GM21576 (cell line): ENCODE measurements around the gene RYK.

Experiments
- ATAC-seq: cut with Tn5 transposase; IDR thresholded peaks from one replicate; pipeline ENCODE4 v1.9.1; 2021; ENCODE audit warnings: mild to moderate bottlenecking, moderate library complexity; ENCODE audit not compliant: unreplicated experiment

RYK gene

GRCh38 chr3:134155446-134155845 lies 95.2 kb downstream of the RYK start:
- no peak for ATAC-seq

GRCh38 chr3:134153761-134154160 lies 96.9 kb downstream of the RYK start:
- ATAC-seq: no peak

DNA sequence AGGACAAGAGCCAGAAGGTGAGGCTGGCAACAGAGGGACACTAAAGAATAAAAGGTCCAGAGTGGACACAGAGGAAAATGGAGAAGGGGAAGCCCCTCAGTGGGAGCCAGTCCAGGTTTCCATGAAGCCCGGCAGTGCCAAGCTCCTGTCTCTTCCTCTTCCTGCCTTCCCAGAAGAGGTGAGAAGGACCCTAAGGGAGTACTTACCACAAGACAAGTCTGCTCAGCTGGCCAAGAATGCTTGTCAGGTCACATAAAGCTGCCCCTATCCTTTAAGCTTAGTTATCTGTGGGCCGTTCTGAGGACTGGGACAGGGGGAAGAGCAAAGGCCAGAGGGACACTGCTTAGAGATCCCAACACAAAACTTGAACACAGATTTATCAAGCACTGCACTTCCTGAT lies 100.2 kb downstream of the RYK start:
- ATAC-seq: no peak

GRCh38 chr3:134149286-134149685 lies 101.4 kb downstream of the RYK start:
- no peak for ATAC-seq

- ATAC-seq: no peak
Observed at GRCh38 chr3:134148534-134148933, 102.1 kb downstream of the RYK start.

DNA sequence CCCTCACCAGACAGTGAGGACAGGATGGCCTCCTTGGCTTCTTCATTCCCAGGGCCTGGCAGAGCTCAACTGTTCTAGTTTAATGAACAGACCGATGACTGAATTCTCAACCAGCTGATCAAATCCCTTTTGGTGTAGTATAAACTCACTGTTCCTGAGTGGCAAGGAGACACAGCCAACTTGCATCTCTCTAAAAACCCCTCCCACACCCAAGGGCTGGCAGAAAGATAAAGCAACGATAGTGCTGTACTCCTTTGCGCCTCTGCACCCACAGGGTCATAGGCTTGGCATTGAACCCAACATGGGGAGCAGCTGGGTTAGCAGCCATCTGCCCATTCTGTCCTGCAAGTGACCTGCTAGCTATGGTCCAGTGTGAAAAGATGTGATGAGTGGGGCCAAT lies 103.2 kb downstream of the RYK start:
- no peak for ATAC-seq

DNA sequence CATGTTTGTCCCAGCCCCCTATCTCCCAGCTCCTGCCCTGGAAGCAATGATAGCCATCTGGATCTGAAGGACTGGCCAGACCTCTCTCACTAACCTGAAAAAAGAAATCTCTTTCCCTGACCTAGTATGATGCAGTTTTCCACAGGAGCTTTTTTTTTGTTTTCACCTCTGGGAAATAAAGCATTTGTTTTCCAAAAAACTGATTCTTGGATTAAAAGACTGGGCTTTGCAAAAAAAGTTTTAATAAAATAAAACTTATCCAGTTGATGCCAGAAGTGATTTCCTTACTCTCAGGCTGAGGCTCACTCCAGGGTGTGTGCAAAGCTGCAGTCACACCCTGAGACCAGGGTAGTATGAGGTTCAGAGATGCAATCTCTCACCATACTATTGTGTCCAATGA lies 104.0 kb downstream of the RYK start:
- ATAC-seq: no peak

DNA sequence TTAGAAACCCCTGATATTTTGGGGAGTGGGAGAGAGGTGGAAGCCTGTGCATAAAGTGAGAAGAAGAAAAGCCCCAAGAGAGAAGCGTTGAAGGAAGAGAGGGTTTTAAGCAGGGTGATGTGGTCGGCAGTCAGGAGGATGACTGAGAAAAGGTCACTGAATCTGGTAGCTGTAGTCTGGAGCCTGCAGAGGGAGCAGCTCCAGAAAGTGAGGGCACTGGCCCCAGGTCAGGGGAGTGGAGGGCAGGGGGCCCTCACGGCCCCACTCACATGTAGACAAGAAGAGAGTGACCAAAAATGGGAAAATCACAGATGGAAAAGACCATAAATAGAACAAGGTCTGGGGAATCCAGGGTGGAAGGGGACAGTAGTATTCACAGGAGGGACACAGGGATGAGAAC lies 105.5 kb downstream of the RYK start:
- ATAC-seq: no peak

GRCh38 chr3:134144694-134145093 lies 106.0 kb downstream of the RYK start:
- ATAC-seq: no peak

DNA sequence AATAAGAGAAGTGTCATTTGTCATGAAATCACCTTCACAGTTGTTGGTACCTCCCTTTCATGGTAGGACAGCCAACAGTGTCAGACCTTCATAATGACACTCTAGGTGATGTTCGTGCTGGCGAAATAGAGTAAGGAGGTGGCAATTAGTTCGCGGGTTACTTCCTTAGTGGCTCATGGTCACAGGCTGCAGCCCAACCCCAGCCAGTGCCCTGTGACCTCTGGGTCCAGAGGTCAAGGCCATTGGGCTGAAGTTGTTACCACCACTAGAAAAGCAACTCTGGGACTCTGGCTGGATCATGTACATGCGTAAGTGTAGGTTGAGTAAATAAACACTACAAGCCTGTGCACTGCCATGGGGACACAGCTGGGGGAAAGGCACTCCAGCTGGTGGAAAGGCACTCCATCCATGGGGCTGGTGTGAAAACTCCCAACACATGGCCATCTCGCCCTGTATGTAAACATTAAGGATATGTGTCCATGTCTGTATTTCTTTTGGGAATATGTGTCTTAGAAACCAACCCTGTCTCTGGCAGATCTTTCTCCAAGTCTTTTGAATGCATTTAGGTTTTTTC lies 106.7 kb downstream of the RYK start:
- ATAC-seq: no peak

GRCh38 chr3:134136604-134137003 lies 114.1 kb downstream of the RYK start:
- no peak for ATAC-seq

DNA sequence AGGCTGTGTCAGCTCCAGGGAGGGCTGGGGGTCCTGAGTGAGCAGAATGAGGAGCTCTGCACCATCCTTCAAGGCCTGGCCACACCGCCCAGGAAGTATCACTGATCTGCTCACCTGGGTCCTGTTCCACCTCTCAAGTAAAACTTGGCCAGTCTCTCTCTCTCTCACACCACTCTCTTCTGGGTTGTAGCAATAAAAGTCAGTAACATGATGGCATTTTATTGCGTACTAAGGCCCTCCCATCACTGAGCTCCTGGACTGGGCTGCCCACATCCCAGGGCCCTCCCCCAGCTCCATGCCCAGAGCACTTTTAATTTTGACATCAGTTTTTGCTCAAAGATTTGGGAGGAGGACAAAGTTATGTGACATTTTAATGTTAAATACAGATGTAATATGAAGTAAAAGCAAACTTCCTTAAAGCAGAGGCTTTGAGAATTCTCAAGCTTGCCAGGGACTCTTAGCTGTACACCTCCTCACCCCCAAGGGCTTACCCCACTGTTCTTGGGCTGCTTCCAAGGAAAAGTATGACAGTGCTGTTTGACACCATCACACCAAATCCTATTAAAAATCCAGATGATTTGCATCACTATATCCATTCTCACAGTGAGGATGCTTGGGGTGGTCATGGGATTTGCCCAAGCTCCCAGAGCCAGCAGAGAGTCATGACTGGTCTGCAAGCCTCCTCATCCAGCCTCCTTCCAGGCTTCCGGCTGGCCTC lies 115.8 kb downstream of the RYK start:
- ATAC-seq: no peak

DNA sequence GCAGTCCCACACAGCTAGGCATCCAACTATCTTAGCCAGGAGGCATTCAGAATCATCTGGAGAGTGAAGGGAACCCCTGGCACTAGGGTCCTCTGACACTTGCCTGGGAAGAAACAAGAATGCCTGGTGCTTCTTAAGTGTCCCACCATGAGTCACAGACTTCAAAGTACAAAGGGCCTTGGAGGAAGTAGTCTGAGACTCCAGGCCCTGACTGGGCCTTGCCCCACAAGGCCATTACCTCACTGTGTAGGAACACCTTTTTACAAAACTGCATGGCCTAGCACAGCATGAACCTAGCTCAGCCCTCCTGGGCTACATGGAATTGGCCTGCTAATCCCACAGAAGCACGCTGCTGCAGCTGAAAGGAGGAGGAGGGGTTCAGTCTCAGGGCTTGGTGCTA lies 116.4 kb downstream of the RYK start:
- ATAC-seq: no peak

GRCh38 chr3:134132961-134133360 lies 117.7 kb downstream of the RYK start:
- no peak for ATAC-seq

DNA sequence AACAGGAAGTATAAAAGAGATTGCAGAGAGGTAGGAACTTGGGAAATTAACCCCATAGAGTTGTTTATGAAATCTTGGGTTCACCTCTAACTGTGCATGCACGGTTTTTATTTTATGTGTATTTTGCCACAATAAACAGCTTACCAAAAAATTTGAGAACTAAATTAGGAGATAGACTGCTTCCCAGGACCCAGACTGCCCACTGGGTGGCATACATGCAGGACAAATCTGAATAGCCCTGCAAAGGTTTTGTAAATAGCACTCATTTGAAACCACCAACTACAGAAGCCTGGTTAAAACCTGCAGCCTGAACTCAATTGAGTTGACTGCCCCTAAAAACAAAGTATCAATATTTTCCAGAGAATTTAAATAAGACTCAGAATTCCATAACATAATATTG lies 124.5 kb downstream of the RYK start:
- ATAC-seq: no peak

DNA sequence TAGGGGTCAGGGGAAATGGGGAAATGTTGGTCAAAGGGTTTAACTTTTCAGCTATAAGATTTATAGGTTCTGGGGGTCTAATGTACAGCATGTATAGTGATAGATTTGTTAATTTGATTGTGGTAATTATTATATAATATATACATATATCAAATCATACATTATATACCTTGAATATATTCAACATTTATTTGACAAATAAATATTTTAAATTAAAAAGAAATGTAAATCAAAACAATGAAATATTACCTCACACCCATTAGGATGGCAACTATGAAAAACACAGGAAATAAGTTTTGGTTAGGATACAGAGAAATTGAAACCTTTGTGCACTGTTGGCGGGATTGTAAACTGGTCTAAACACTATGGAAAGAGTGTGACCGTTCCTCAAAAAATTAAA lies 135.9 kb downstream of the RYK start:
- no peak for ATAC-seq

DNA sequence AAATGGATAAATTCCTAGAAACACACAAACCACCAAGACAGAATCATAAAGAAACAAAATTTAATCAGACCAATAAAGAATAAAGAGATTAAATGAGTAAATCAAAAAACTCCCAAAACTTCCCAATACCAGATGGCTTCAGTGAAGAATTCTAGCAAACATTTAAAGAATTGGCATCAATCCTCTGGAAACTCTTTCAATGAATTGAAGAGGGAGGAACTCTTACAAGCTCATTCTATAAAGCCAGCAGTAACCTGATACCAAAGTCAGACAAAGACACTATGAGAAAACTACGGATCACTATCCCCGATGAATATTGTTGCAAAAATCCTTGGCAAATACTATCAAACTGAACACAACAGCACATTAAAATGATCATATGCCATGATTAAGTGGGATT lies 139.0 kb downstream of the RYK start:
- no peak for ATAC-seq

GRCh38 chr3:134110963-134111362 lies 139.7 kb downstream of the RYK start:
- no peak for ATAC-seq
